ENCODE results near the gene HPS1.
"Not testable (repeated sequence)": the region's sequence is repeated elsewhere in the genome, so short reads cannot be mapped to it uniquely, and the experiment has no call there.

HPS1 gene

GRCh38 chr10:98384531-98385133 lies 62.1 kb downstream of the HPS1 start:
- no peak for DNase-seq

GRCh38 chr10:98383869-98384268 lies 62.9 kb downstream of the HPS1 start:
- DNase-seq = no peak

- not testable (repeated sequence) for DNase-seq
Observed at GRCh38 chr10:98383134-98383667, 63.5 kb downstream of the HPS1 start.

DNA sequence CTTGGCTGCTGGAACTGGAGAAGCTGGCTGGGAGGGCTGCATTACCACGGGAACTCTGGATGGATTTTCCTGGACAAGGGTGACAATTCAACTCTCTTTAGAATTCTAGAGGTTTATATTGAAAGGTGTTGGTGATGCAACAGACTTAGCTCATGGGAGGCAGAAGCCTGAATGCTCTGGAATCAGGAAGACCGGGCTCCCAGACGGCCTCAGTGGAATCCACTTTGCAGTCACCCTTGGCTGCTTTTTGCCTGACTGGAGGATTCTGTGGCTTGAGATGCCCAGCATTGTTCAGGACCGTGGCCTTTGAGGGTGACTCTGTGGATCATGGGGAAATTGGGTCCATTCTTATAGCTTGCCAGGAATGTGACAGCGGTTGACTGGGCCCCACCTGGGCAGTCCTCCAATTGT lies 64.0 kb downstream of the HPS1 start:
- DNase-seq = no peak

GRCh38 chr10:98380493-98381339 lies 66.0 kb downstream of the HPS1 start:
- peak; percentile 34 for DNase-seq

GRCh38 chr10:98378722-98379121 lies 68.0 kb downstream of the HPS1 start:
- DNase-seq = no peak

DNA sequence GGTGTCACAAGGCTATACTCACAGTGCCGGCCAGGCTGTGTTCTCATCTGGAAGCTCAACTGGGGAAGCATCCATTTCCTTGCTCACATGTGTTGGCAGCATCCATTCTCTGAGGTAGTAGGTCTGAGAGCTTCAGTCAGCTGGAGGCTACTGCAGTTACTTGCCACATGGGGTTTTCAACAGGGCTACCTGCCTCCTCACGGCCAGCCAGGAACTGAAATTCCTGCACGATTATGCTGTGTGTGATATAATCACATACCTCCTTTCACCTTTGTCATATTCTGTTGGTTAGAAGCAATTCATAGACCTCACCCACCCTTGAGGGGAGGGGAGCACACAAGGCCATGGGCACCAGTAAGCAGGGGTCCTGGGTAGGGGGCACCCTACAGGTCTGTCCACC lies 69.2 kb downstream of the HPS1 start:
- no peak for DNase-seq

DNA sequence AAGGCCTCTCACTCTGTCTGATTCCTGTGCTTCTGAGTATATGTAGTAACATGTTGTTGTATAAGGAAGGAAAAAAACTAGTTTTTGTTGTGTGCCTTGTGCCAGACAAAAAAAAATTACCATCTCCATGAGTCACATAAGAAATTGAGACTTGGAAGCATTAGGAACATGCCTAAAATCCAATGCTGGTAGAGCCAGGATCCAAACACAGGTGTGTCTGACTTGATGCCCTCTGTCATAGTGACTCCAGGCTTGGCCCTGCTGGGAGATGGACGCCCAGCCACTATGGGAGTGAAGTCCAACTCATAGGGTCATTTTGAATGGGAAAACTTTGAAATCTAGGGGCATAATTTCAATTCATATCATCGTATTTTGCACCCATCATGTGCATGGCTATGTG lies 69.7 kb downstream of the HPS1 start:
- DNase-seq = no peak

GRCh38 chr10:98376485-98376884 lies 70.2 kb downstream of the HPS1 start:
- DNase-seq = no peak

DNA sequence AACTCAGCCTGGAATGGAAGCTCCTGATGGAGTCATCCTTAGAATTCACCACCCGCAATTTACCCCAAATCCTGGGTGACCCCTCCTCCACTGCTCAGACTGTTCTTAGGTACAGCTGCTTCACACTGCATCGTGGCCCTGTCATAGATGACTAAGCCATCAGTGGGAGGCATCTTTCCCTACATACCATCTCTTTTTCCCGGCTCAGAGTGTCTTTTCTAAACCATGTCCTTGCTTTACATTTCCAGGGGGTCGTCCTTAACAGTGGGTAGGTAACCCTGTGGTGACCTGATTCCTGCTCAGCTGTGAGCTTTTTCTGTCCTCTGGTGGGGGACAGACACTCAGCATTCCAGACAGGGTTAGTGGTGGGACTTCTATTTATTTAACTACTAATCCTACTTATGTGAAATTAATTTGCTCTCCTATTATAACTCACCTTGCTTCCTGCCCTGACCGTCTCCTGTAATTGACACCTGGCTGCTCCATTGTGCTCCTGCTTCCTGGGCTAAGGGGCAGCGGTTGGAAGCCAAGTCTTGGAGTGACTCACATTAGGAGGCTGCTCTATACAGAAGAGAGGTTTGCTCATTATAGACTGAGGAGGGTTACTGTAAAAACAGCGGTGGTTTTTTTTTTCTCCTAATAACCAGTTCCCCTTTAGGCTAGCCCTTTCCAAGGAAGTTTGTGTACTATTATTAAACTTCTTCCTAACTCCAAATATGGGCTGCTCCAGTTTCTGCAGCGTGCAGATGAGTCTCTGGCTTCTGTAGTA lies 72.3 kb downstream of the HPS1 start:
- no peak for DNase-seq

DNA sequence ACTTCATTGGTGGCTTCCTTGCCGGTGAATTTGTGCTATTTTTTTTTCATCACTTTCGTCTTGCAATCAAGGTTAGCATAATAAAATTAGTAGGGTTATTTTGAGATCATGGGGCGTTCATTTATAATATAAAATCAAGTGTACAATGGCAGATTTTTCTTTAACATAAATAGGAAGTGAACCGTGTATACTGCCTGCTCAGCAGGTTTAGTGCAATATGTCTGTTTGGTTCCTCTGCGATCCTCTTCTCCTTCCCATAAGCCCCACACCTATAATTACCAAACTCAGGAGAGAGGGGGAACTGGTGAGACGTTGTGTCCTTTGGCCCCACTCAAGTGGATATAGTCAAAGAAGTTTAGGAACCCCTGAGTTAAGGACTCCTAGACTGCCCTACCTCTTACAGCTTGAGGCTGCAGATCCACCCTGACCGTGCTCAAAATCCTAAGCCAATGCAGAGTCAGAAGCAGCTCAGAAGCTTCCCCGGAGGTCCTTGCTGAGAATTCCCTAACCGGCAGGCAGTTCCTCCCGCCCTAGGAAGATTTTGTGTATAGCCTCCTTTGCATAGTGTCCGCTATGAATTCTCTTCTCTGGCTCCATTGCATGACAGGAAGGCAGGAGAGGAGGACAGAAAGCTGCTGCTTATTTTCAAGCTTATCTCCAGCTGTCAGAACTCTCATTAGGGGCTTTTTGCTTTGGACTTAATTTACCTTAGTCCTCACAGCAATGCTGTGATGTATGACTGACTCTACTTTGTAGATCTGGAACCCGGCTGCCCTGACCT lies 73.3 kb downstream of the HPS1 start:
- no peak for DNase-seq

- DNase-seq = no peak
Observed at GRCh38 chr10:98370831-98371820, 75.6 kb downstream of the HPS1 start.

DNA sequence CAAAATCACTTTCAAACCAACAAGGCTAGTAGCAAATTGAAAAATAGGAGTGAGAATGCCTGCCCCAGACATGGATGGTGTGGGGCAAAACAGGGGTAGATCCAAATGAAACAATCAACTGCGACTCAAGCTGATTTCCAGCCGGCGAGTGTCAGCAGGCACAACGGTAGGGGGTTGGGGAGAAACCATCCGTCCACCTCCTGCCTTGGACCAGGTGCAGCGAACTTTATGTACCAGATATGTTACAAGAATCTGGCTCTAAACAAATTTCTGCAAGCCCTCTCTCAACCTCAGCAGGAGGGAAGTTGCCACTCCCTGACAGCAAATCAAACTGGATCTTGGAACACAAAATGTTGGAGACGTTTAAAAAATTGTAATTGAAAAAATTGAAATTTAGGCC lies 76.9 kb downstream of the HPS1 start:
- DNase-seq = no peak

GRCh38 chr10:98368644-98369043 lies 78.1 kb downstream of the HPS1 start:
- DNase-seq = no peak

DNA sequence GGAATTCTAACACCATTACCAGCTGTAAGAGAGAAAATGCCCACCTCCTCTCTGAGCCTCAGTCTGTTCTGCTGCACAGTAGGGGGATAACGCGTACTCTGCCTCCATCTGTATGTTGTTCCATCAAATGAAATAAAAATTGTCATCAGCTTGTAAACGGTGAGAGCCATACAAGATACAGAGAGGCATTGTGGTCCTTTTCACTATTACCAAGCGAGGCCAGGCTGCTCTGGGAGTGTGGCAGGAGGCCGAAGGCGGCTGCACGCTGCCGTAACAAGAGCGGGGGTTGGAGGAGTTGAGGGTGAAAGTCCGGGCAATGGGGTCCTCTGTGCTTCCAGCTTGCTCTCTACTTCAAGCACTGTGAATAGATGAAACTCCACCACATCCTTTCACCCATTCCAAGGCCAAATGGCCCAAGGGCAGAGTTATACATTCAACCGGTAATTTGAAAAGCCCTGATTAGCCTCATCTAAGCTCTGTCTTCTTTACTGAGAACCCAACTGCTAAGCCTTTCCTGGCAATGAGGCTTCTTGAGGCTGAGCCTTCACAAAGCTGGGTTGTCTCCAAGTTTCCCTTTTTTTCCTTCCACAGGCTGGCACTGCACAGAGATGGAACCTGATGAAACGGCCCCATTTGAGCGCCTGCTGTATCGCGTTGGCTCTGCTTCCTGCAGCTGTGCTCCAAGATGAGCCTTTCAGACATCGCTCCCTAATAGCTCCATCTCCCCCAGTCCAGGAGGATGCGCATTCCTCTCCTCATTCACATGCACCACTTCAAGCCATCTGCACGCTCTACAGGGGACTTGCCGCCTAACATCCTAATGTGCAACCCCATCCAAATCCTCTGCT lies 78.9 kb downstream of the HPS1 start:
- no peak for DNase-seq
